Activated CD8-positive, alpha-beta T cell treated with anti-CD3 and anti-CD28 coated beads, Interleukin-2, amount 10 ng/mL, durations not matched to agents 7 days and 5 days (primary cell): ENCODE measurements around the gene RET. TPM values are rescaled to one million over a fixed set of nuclear protein-coding genes. Genes with fewer than 3 reads are reported as not detected.
A peak's percentile ranks its signal among the peaks of the same experiment; 100 is the strongest.

ENCODE experiments used
- ATAC-seq: fragments of 150-1000 bp; cut with Tn5 transposase; one replicate; pipeline ENCODE4 v1.10.0; 2021; ENCODE audit warnings: moderate library complexity
- CTCF ChIA-PET: fragments of 350-600 bp; sonication (Branson Sonifier 250); formaldehyde crosslinking; loops from one replicate; lab custom pipeline; 2021; ENCODE audit warnings: antibody characterized with exemption; lab: Charles Lee
- POLR2A ChIA-PET: fragments of 350-600 bp; sonication (Branson Sonifier 250); formaldehyde crosslinking; loops from one replicate; lab custom pipeline; 2021; ENCODE audit warnings: antibody characterized with exemption; lab: Charles Lee
- DNase-seq: peaks from one replicate; pipeline ENCODE4 v3.0.0-alpha.2; 2020
- H3K27ac Mint-ChIP-seq: one replicate; pipeline ENCODE4 v1.8.0; 2021; ENCODE audit warnings: mild to moderate bottlenecking, mixed read lengths
- H3K27me3 Mint-ChIP-seq: one replicate; pipeline ENCODE4 v1.8.0; 2021; ENCODE audit warnings: low read depth, mixed read lengths
- H3K36me3 Mint-ChIP-seq: one replicate; pipeline ENCODE4 v1.8.0; 2021; ENCODE audit warnings: low read depth, mixed read lengths
- H3K4me1 Mint-ChIP-seq: one replicate; pipeline ENCODE4 v1.8.0; 2021; ENCODE audit warnings: low read depth, mixed read lengths
- H3K4me3 Mint-ChIP-seq: one replicate; pipeline ENCODE4 v1.8.0; 2021; ENCODE audit warnings: mild to moderate bottlenecking, mixed read lengths
- H3K9me3 Mint-ChIP-seq: one replicate; pipeline ENCODE4 v1.8.0; 2022; ENCODE audit warnings: mixed read lengths; ENCODE audit not compliant: insufficient read depth
- total RNA-seq, 2 experiments: library from RNA; stranded (reverse); gene quantifications; one replicate each; pipeline ENCODE4 v1.2.3, GENCODE V29; 2021

Gene RET
- total RNA-seq = under 1 TPM; 0.13 to 0.34 TPM

DNA sequence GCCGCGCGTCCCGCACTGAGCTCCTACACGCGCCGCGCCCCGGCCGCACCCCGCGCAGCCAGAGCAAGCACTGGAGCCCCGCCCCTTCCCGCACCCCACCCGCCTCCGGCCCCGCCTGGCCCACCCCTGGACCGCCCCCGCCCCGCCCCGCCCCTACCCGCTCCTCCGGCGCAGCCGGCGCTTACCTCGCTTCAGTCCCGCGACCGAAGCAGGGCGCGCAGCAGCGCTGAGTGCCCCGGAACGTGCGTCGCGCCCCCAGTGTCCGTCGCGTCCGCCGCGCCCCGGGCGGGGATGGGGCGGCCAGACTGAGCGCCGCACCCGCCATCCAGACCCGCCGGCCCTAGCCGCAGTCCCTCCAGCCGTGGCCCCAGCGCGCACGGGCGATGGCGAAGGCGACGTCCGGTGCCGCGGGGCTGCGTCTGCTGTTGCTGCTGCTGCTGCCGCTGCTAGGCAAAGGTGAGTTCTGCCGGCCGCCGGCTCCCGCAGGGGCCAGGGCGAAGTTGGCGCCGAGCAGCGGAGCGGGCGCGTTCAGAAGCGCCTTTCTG, at the start of gene RET:
RET (plus strand) TSS at position 194 of the 545 bp plus-strand sequence; CDS start at position 384, 190 bp downstream.
- Mint-ChIP-seq H3K9me3 (no peaks in the 10 kb centered on the region), H3K27me3 (peaks cover 32% of the 10 kb centered on the region), H3K27ac (no peak within 1 kb of the TSS), H3K4me3 (peak within 1 kb of the TSS; percentile 43), H3K4me1 (peaks cover 12% of the 10 kb centered on the region), H3K36me3 (no peaks in the 10 kb centered on the region)
- ATAC-seq (peak; percentile 75), DNase-seq (peak; percentile 59)
- CTCF ChIA-PET = no interaction called here
- POLR2A ChIA-PET = no interaction called here

DNA sequence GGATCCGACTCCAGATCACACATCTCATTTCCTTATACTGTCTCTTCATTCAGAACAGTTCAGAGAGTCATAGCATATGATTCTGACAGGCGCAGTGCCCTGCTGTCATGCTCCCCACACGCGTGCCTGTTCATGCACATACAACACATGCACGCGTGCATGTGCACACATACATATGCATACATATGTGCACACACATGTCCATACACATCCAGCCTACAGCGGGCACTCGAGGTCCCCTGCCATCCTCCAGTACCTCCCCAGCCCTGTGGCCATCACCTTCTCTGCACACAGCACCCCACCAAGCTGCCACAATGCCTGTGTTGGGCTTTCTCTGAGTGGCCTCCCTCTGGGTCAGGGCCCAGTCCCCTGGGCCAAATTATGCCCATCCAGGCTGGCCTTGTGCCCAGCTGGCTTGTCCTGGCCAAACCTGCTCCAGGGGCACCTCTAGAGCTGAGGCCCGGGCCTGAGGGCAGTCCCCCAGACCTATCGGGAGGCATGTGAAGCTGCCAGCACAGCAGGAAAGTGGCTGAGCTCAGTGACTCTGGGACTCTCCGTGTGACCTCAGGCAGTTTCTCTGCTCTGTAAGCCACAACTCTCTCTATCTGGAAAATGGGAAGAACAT, 49.4 kb upstream of the RET start:
- Mint-ChIP-seq H3K4me1 (no peaks in the 10 kb centered on the region), H3K27ac (no peak overlapping the region), H3K9me3 (peaks cover 9% of the 10 kb centered on the region), H3K4me3 (no peak overlapping the region), H3K36me3 (no peaks in the 10 kb centered on the region), H3K27me3 (no peaks in the 10 kb centered on the region)
- ChIA-PET POLR2A (no interaction called here), CTCF (no interaction called here)
- no peak for DNase-seq
- no peak for ATAC-seq

DNA sequence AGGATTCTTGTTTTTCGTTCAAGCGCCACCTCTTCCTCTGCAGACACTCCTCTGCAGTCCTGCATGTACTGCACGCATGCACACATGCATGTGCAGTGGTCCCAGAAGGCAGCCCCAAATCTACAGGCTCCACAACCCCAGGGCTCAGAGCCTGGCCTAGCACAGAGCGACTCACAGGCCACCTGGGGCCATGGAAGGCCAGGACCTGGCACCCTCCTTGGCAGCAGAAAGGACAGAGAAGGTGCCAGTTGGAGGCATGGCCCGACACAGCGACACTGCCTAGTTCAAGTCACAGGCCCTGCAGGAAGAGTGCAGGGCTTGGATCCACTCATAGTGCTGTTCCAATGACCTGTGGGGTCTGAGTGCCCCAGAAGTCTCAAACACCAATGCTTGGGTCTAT, 48.7 kb upstream of the RET start:
- H3K36me3 Mint-ChIP-seq = no peaks in the 10 kb centered on the region
- H3K27ac Mint-ChIP-seq = no peak overlapping the region
- H3K27me3 Mint-ChIP-seq = no peaks in the 10 kb centered on the region
- CTCF ChIA-PET = no interaction called here
- no peak for ATAC-seq
- no peak overlapping the region for H3K4me3 Mint-ChIP-seq
- H3K9me3 Mint-ChIP-seq = peaks cover 16% of the 10 kb centered on the region
- no peak for DNase-seq
- POLR2A ChIA-PET = no interaction called here
- no peaks in the 10 kb centered on the region for H3K4me1 Mint-ChIP-seq

DNA sequence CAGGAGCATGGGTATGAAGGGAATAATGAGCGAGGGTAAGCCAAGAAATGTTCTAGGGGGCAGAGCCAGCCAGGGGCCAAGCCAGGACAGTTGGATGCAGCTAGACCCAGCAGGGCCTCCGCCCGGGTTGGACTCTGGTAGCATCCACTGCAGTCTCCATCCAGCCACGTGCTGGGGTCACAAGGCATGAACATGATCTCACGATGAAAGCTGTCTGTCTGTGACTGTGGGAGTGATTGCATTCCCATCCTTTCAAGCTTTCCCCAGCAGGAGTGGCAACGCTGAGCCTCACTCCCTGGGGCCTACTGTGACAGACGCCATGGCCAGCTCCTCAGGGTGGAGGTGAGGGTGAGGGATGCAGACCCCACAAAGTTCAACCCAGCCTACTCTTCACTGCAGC, 47.8 kb upstream of the RET start:
- Mint-ChIP-seq H3K4me3 (no peak overlapping the region), H3K9me3 (peaks cover 17% of the 10 kb centered on the region), H3K27me3 (no peaks in the 10 kb centered on the region), H3K36me3 (no peaks in the 10 kb centered on the region), H3K4me1 (no peaks in the 10 kb centered on the region), H3K27ac (no peak overlapping the region)
- ChIA-PET POLR2A (no interaction called here), CTCF (no interaction called here)
- no peak for DNase-seq
- no peak for ATAC-seq

DNA sequence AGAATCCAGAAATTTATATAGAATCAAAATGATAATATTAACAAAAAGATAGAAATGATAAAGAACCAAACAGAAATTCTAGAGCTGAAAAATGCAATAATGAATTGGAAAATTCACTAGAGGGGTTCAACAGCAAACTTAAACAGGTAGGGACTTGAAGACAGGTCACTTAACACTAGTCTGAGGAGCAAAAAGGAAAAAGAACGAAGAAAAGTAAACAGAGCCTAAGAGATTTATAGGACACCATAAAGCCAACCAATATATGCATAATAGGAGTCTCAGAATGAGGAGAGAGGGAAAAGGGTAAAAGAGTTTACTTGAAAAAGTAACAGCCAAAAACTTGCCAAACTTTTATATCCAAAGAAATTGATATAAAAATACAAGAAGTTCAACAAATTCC, 44.3 kb upstream of the RET start:
- no peaks in the 10 kb centered on the region for H3K36me3 Mint-ChIP-seq
- no peak overlapping the region for H3K27ac Mint-ChIP-seq
- peaks cover 17% of the 10 kb centered on the region for H3K9me3 Mint-ChIP-seq
- no peak overlapping the region for H3K4me3 Mint-ChIP-seq
- H3K27me3 Mint-ChIP-seq = no peaks in the 10 kb centered on the region
- ChIA-PET POLR2A (no interaction called here), CTCF (no interaction called here)
- DNase-seq = no peak
- H3K4me1 Mint-ChIP-seq = no peaks in the 10 kb centered on the region
- no peak for ATAC-seq

DNA sequence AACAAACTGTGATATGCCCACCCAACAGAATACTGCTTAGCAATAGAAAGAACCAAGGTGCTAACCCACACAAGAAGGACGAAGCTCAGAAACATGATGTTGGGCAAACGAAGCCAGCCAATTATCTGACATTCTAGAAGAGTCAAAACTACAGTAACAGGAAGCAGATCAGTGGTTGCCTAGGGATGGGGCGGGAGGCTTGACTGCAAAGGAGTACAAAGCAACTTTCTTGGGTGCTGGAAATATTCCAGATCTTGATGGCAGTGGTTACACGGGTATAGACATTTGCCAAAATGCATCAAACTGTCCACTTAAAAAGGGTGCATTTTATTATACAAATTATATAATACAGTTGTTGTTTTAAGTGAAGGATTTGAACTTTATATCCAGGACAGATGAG, 41.1 kb upstream of the RET start:
- no peaks in the 10 kb centered on the region for H3K27me3 Mint-ChIP-seq
- no peaks in the 10 kb centered on the region for H3K4me1 Mint-ChIP-seq
- POLR2A ChIA-PET = no interaction called here
- CTCF ChIA-PET = no interaction called here
- peaks cover 17% of the 10 kb centered on the region for H3K9me3 Mint-ChIP-seq
- no peak overlapping the region for H3K4me3 Mint-ChIP-seq
- H3K36me3 Mint-ChIP-seq = no peaks in the 10 kb centered on the region
- no peak overlapping the region for H3K27ac Mint-ChIP-seq
- ATAC-seq (no peak), DNase-seq (no peak)

DNA sequence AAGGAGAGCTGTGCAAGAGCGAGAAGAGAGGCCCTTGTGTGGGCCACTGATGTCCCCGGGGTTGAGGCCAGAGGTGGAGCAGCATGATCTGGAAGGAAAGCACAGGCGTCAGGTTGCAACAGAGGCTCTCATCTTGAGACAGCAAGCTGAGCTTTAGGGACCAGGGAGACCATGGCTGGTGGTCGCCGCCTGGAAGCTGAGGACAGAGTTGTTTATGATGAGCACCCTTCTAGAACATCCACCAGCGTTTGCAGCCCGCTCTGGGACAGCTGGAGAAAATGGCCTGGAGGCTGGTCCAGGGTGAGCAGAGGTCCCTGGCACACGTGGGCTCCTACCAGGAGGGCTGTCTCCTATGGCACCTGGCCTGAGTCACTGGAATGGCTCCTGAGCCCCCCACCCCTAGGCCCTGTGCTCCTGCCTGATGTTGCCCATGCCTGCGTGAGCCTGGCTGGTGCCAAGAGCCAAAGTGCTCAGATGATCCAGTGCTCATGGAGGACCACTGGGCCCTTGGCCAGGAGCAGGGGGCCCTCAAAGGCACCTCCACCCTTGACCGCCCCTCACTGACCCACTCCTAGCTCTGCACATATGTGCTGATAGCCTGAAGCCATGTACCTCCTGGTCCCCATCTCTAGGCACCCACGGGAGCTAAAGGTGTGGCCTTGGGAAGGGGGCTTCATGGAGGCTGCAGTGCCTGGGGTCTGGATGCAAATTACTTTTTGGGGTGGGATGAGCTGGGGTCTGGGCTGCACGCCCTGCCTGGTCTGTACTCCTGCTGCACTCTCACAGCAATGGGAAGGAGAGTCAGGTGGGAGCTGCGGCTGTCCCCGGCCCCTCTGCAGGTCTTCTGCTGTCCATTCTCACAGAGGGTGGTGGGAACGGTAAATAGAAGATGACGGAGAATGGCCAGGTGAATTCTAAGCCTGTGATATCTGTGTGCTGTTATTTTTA, 40.1 kb upstream of the RET start:
- ChIA-PET POLR2A (no interaction called here), CTCF (no interaction called here)
- no peak for DNase-seq
- no peak for ATAC-seq
- peaks cover 14% of the 10 kb centered on the region for H3K9me3 Mint-ChIP-seq
- no peak overlapping the region for H3K4me3 Mint-ChIP-seq
- no peaks in the 10 kb centered on the region for H3K4me1 Mint-ChIP-seq
- no peaks in the 10 kb centered on the region for H3K36me3 Mint-ChIP-seq
- H3K27me3 Mint-ChIP-seq = no peaks in the 10 kb centered on the region
- H3K27ac Mint-ChIP-seq = no peak overlapping the region

DNA sequence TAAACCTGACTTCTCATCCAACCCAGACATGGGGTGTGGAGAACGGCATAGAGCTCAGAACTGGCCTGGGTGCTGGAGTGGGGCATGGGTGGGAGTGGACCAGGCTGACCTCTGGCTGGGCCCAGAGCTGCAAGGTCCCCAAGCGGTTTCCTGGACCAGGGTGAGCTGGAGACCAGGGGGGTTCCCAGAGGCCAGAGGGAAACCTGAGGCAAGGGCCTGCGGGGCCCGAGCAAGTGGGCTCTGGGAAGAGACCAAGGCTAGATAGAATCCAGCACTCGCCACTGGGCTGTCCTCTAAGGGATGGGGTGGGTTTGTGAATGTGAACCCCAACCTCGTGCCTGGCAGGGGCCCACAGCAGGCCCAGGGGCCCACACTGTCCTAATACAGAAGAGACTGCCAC, 39.4 kb upstream of the RET start:
- Mint-ChIP-seq H3K4me3 (no peak overlapping the region), H3K9me3 (peaks cover 8% of the 10 kb centered on the region), H3K36me3 (no peaks in the 10 kb centered on the region), H3K4me1 (no peaks in the 10 kb centered on the region), H3K27ac (no peak overlapping the region), H3K27me3 (no peaks in the 10 kb centered on the region)
- no peak for DNase-seq
- POLR2A ChIA-PET = no interaction called here
- CTCF ChIA-PET = no interaction called here
- no peak for ATAC-seq

DNA sequence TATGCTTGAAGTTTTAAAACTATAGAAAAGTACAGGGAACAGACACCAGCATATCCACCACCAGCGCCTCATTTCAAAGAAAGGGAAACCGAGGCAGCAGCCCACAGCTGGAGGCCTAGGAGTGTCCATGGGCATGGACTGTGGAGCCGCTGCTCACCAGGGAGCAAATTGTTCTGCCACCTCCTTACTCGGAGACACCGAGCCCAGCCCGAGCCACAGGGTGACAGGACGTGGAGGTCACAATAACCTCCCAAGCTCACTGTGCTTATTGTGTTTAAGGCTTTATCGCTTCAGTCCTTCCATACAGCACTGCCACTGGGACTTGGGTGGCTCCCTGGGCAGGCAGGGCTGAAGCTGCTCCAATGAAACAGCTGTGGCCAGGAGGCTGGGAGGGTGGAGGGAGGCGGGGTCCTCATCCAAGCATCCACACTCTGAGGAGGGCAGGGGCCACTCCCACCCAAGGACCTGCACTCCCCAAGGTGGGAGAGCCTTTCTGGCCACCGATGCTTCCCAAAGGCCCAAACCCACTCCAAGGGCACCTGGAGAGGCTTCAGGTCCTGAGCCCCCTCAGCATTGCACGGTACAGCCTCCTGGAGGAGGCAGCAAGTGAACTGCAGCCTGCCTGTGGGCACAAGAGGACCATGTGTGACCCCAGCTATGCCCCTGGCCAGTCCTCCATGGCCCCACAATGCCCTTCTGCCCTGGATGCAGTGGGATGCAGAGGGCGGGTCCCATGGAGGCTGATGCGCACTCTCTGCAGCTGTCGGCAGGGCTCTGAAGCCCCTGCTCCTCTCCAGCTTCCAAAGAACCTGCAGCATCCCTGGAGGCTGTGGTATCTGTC, 38.7 kb upstream of the RET start:
- ATAC-seq = no peak
- H3K27me3 Mint-ChIP-seq = no peaks in the 10 kb centered on the region
- DNase-seq = no peak
- ChIA-PET CTCF (no interaction called here), POLR2A (no interaction called here)
- no peaks in the 10 kb centered on the region for H3K4me1 Mint-ChIP-seq
- H3K27ac Mint-ChIP-seq = no peak overlapping the region
- no peak overlapping the region for H3K4me3 Mint-ChIP-seq
- H3K36me3 Mint-ChIP-seq = no peaks in the 10 kb centered on the region
- peaks cover under 1% of the 10 kb centered on the region for H3K9me3 Mint-ChIP-seq

DNA sequence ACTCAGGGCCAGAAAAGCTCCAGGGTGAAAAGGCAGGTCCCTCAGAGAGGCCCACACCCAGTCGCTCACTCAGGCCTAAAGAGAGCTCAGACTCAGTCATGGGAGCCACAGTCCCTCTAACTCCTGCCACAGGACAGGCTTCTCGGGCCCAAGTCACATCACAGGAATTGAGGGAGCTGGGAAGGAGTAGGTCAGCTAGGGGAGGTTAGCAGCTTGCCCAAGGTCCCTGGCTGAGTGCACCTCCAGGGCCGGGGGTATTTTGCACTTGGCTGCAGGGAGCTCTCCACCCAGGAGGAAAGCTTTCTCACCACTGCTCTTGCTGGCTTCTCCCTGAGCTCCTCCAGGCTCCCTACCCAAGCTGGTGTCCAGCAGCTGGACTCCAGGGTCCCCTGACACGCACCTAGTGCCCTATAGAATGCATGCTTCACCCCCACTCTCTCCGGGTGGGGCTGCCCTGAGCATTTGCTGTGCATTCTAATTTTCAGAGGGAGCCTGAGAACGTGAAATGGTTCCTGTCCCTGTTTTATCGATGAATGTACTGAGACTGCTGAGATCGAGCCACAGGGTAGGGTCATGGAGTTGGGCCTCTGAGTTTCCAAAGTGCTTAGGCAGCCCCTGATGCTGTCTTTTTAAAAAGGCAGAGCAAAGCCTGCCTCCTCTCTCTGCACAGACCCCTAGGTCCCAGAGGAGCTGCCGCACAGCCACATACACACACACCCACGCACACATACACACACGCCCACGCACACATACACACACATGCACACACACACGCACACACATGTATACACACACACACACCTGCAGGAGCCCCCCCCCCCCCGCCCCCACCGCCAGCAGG, 37.9 kb upstream of the RET start:
- ChIA-PET CTCF (no interaction called here), POLR2A (no interaction called here)
- no peaks in the 10 kb centered on the region for H3K36me3 Mint-ChIP-seq
- DNase-seq (no peak), ATAC-seq (no peak)
- no peaks in the 10 kb centered on the region for H3K27me3 Mint-ChIP-seq
- H3K4me1 Mint-ChIP-seq = no peaks in the 10 kb centered on the region
- no peaks in the 10 kb centered on the region for H3K9me3 Mint-ChIP-seq
- H3K27ac Mint-ChIP-seq = no peak overlapping the region
- H3K4me3 Mint-ChIP-seq = no peak overlapping the region
